Karpas-422 (cell line): ENCODE measurements around the gene HECW1. TPM values are rescaled to one million over a fixed set of nuclear protein-coding genes. Genes with fewer than 3 reads are reported as not detected.

Source experiments
- DNase-seq: peaks from one replicate; pipeline ENCODE4 v3.0.0-alpha.2; 2015
- H2AFZ ChIP-seq: fragments of 200-600 bp; sonication (generic); 2 replicates; pipeline ENCODE4 v1.6.1; 2014; ENCODE audit warnings: antibody characterized with exemption, low read length, mixed read lengths
- H3K27ac ChIP-seq: fragments of 200-600 bp; sonication (generic); 2 replicates; pipeline ENCODE4 v1.5.1; 2014; ENCODE audit warnings: mild to moderate bottlenecking, low read length, moderate library complexity
- H3K27me3 ChIP-seq: fragments of 200-600 bp; sonication (generic); 2 replicates; pipeline ENCODE4 v1.6.1; 2014; ENCODE audit warnings: low read length, mixed read lengths
- H3K36me3 ChIP-seq: fragments of 200-600 bp; sonication (generic); 2 replicates; pipeline ENCODE4 v1.6.1; 2014; ENCODE audit warnings: low read length, mixed read lengths; ENCODE audit not compliant: insufficient read depth
- H3K4me1 ChIP-seq: fragments of 200-600 bp; sonication (generic); 2 replicates; pipeline ENCODE4 v1.6.1; 2014; ENCODE audit warnings: mild to moderate bottlenecking, low read length, mixed read lengths
- H3K4me2 ChIP-seq: fragments of 200-600 bp; sonication (generic); 2 replicates; pipeline ENCODE4 v1.6.1; 2014; ENCODE audit warnings: low read length, low read depth, mild to moderate bottlenecking; ENCODE audit not compliant: poor library complexity, severe bottlenecking
- H3K4me3 ChIP-seq: fragments of 200-600 bp; sonication (generic); 2 replicates; pipeline ENCODE4 v1.5.1; 2014; ENCODE audit warnings: mild to moderate bottlenecking, antibody characterized with exemption, low read length, mixed read lengths
- H3K79me2 ChIP-seq: fragments of 200-600 bp; sonication (generic); 2 replicates; pipeline ENCODE4 v1.6.1; 2014; ENCODE audit warnings: mild to moderate bottlenecking, low read length, mixed read lengths
- H3K9ac ChIP-seq: fragments of 200-600 bp; sonication (generic); 2 replicates; pipeline ENCODE4 v1.6.0; 2014; ENCODE audit warnings: low read length
- H3K9me2 ChIP-seq: fragments of 200-600 bp; sonication (generic), shearing (Covaris generic); replicated peaks from 2 replicates; pipeline ENCODE4 v1.6.0; 2014; ENCODE audit warnings: mild to moderate bottlenecking, low read length, moderate library complexity; ENCODE audit not compliant: insufficient read depth
- H3K9me3 ChIP-seq: fragments of 300-700, 200-600 bp; sonication (generic); 2 replicates; pipeline ENCODE4 v1.6.1; 2014; ENCODE audit warnings: low read length, mixed read lengths
- H4K20me1 ChIP-seq: fragments of 200-600 bp; sonication (generic); 2 replicates; pipeline ENCODE4 v1.6.1; 2014; ENCODE audit warnings: mild to moderate bottlenecking, antibody characterized with exemption, low read length, low read depth; ENCODE audit not compliant: insufficient read depth
- total RNA-seq: library from RNA; depleted of rRNA; stranded (reverse); fragments of >200 nt; shearing (Covaris generic); gene quantifications from 2 replicates; pipeline ENCODE4 v1.2.3, GENCODE V29; 2014; ENCODE audit warnings: low replicate concordance

The HECW1 gene
- total RNA-seq, 1 experiment from 2014 or later, result not detected

DNA sequence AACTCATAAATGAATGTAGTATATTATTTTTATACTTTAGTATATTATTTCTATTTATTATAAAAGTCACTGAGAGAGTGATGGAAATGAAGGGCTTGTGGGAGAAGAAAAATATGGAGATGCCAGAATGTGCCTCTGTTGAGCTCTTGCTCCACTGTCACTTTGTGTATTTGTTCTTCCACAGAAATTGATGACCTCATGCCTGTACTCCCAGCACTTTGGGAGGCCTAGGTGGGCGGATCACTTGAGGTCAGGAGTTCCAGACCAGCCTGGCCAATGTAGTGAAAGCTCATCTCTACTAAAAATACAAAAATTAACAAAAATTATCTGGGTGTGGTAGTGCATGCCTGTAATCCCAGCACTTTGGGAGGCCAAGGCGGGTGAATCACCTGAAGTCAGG, 394.0 kb downstream of the HECW1 start:
- no peak for DNase-seq
- Histone ChIP-seq H3K4me3 (no peak overlapping the region), H3K4me1 (no peaks in the 10 kb centered on the region), H3K4me2 (no peak overlapping the region), H3K36me3 (no peaks in the 10 kb centered on the region), H4K20me1 (no peaks in the 10 kb centered on the region), H3K79me2 (no peaks in the 10 kb centered on the region), H3K9ac (no peak overlapping the region), H3K27ac (no peak overlapping the region), H3K27me3 (no peaks in the 10 kb centered on the region), H3K9me3 (no peaks in the 10 kb centered on the region), H3K9me2 (no peaks in the 10 kb centered on the region), H2AFZ (no peak overlapping the region)

DNA sequence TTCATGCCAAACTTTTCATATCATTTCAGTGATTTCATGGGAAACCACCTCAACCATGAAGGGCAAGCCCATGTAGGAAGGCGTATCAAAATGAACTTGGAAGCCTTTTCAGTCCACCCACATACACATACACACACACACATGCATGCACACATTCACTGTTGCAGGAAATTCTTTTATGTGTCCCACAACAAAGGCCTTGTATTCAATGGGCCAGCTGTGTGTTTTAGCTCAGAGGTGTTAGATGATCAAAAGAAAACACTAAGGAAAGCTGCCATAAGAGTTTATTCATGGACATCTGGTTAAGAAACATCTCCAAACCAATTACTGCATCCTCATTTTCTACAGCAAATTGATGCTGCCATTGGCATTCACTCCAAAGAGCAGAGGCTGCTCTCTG, 396.0 kb downstream of the HECW1 start:
- Histone ChIP-seq H3K4me3 (no peak overlapping the region), H3K9ac (no peak overlapping the region), H3K27ac (no peak overlapping the region), H3K9me2 (no peaks in the 10 kb centered on the region), H3K4me2 (no peak overlapping the region), H4K20me1 (no peaks in the 10 kb centered on the region), H3K36me3 (no peaks in the 10 kb centered on the region), H2AFZ (no peak overlapping the region), H3K9me3 (no peaks in the 10 kb centered on the region), H3K79me2 (no peaks in the 10 kb centered on the region), H3K4me1 (no peaks in the 10 kb centered on the region), H3K27me3 (no peaks in the 10 kb centered on the region)
- DNase-seq, result no peak

DNA sequence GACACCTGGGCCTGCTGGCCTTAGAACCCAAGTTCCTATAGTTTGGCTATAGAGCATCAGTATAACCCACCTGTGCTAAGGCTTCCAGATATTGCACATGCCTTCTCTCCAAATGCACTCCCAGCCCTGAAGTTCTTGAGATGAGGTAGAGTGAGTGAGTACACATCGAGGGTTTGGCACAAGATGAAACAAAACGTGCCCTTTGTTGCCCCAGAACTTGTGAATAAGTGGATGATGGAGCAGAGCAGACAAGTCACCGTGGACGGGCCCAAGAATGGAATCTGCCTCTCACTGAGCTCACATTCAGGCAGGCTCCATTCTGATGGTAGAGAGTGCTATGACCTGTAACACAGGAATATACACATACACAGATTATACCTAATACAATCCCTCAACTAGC, 397.5 kb downstream of the HECW1 start:
- no peak for DNase-seq
- Histone ChIP-seq H2AFZ (no peak overlapping the region), H3K4me1 (no peaks in the 10 kb centered on the region), H3K27me3 (no peaks in the 10 kb centered on the region), H3K9ac (no peak overlapping the region), H3K9me2 (no peaks in the 10 kb centered on the region), H3K79me2 (no peaks in the 10 kb centered on the region), H4K20me1 (no peaks in the 10 kb centered on the region), H3K4me3 (no peak overlapping the region), H3K4me2 (no peak overlapping the region), H3K27ac (no peak overlapping the region), H3K36me3 (no peaks in the 10 kb centered on the region), H3K9me3 (no peaks in the 10 kb centered on the region)

DNA sequence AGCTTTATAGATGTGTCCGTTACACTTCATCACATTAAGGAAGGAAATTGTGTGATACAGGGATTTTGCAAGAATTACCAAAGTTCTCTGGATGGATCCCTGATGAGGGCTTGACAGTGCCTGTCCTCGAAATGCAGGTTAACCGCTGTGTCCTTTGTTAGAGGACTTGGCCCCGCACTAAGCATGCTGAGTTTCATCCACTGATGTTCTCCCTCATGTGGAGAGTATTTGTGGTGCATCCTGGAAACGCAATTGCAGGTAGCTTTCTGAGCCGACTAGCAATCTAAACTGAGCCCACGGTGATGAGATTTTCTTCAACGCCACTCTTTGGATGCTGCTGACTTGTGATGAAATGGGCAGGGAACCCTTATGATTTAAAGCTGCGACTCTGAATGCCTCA, 398.6 kb downstream of the HECW1 start:
- H3K9me3 ChIP-seq, result no peaks in the 10 kb centered on the region
- H4K20me1 ChIP-seq, result no peaks in the 10 kb centered on the region
- H2AFZ ChIP-seq, result no peak overlapping the region
- H3K27ac ChIP-seq, result no peak overlapping the region
- no peaks in the 10 kb centered on the region for H3K36me3 ChIP-seq
- no peaks in the 10 kb centered on the region for H3K9me2 ChIP-seq
- DNase-seq, result no peak
- no peaks in the 10 kb centered on the region for H3K4me1 ChIP-seq
- H3K4me3 ChIP-seq, result no peak overlapping the region
- no peak overlapping the region for H3K4me2 ChIP-seq
- no peaks in the 10 kb centered on the region for H3K79me2 ChIP-seq
- H3K9ac ChIP-seq, result no peak overlapping the region
- H3K27me3 ChIP-seq, result no peaks in the 10 kb centered on the region

DNA sequence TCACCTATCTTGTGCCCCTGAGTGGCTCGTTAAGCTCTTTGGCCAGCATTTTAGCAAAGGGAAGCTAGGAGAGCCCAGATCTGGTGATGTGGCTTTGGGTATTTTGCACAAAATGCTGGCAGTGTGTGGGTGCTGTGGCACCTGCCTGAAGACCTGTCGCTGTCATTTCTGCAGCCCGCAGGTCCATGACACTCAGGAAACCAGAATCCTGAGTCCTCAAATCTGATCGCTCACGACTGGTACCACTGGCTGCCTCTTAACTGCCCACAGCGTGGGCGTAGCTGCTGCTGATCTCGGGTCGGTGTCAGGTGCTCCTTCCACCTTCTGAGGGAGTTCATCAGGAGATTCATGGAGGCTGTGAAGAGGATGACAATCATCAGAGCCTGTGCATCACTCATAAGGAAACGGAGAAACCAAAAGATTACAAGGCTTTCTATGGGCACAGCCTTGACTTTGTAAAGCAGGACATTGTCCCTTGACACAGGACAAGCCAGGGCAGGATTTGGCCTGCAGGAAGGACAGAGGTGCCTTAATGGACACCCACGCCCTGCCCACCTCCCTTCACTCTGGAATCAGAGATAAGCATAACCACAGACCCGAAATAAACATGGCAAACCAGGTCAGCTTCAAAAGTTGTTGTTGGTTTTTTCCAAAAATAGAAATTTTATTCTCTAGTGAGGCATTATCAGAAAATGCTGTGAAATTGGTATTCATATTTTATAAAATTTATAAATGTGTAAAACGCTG, 399.5 kb downstream of the HECW1 start:
- Histone ChIP-seq H3K9me3 (no peaks in the 10 kb centered on the region), H3K4me1 (no peaks in the 10 kb centered on the region), H3K79me2 (no peaks in the 10 kb centered on the region), H2AFZ (no peak overlapping the region), H3K9ac (no peak overlapping the region), H3K36me3 (no peaks in the 10 kb centered on the region), H3K4me3 (no peak overlapping the region), H4K20me1 (no peaks in the 10 kb centered on the region), H3K4me2 (no peak overlapping the region), H3K27ac (no peak overlapping the region), H3K27me3 (no peaks in the 10 kb centered on the region), H3K9me2 (no peaks in the 10 kb centered on the region)
- DNase-seq, result no peak

DNA sequence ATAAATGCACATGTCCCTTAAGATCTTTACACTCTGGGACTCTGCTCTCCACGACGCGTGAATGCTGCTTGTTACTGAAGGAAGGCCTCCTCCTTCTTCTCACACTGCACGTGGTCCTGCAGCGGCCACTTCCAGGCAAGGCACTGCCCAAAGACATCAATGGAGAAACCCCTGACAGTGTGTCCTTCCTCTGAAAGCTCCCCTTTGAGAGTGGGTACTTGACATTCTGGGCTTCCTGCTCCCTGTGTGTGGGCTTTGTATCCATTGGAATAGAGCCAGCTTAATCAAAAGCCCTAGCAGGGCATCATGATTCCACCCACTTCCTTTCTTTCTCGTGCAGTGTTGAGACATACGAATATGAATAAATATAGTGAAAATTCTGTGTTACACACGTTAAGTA, 400.8 kb downstream of the HECW1 start:
- H3K9me3 ChIP-seq, result no peaks in the 10 kb centered on the region
- no peak for DNase-seq
- no peaks in the 10 kb centered on the region for H3K4me1 ChIP-seq
- no peaks in the 10 kb centered on the region for H3K9me2 ChIP-seq
- H3K27me3 ChIP-seq, result no peaks in the 10 kb centered on the region
- H3K27ac ChIP-seq, result no peak overlapping the region
- H2AFZ ChIP-seq, result no peak overlapping the region
- H3K4me2 ChIP-seq, result no peak overlapping the region
- no peaks in the 10 kb centered on the region for H3K36me3 ChIP-seq
- H3K79me2 ChIP-seq, result no peaks in the 10 kb centered on the region
- no peaks in the 10 kb centered on the region for H4K20me1 ChIP-seq
- H3K4me3 ChIP-seq, result no peak overlapping the region
- no peak overlapping the region for H3K9ac ChIP-seq

DNA sequence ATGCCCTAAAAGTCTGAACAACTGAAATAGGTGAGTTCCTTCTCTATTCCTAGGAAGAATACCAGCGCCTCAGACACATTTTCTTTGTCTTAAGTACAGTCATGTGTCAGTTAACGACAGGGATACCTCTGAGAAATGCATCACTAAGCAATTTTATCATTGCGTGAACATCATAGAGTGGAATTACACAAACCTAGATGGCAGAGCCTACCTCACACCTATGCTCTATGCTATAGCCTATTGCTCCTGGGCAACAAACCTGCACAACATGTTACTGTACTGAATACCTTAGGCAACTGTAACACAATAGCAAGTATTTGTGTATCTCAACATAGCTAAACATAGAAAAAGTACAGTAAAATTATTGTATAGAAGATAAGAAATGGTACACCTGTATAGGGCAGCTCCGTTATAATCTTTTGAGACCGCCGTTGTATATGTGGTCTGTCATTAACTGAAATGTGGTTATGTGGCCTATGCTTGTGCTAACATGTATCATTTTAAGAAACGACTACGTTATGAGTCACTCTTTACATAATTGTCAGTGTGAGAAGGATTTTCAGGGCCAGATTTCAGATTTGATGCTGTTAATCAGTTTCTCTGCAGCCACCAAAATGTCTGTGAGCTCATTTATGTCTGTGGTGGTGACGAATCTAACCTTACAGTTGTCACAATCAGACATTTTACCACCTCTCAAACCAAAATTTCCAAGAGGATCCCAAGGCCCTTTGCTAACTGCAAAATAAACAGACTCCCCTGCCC, 404.3 kb downstream of the HECW1 start:
- H3K9ac ChIP-seq, result no peak overlapping the region
- no peaks in the 10 kb centered on the region for H3K36me3 ChIP-seq
- no peaks in the 10 kb centered on the region for H3K9me2 ChIP-seq
- no peak overlapping the region for H2AFZ ChIP-seq
- H4K20me1 ChIP-seq, result no peaks in the 10 kb centered on the region
- no peaks in the 10 kb centered on the region for H3K9me3 ChIP-seq
- no peak overlapping the region for H3K4me2 ChIP-seq
- DNase-seq, result no peak
- no peaks in the 10 kb centered on the region for H3K27me3 ChIP-seq
- no peak overlapping the region for H3K4me3 ChIP-seq
- H3K79me2 ChIP-seq, result no peaks in the 10 kb centered on the region
- H3K27ac ChIP-seq, result no peak overlapping the region
- no peaks in the 10 kb centered on the region for H3K4me1 ChIP-seq

DNA sequence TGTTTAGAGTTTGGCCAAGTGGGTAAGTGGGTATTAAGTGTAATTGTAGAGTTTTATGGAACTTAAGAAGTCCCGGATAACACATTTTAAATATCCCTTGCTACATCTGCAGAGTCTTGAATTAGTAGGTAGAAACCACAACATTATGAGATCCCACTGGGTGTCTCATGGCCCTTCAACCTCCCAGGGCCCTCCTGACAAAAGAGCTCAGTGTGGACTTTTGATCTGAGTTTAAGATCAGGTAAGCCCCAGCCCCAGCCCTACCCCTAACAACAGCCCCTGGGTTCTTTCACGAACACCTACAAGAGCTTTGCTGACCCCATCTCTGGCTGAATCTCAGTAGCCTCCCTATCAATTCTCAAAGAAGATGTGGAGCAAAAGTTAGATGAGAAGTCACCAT, 405.0 kb downstream of the HECW1 start:
- H3K9me3 ChIP-seq, result no peaks in the 10 kb centered on the region
- H3K79me2 ChIP-seq, result no peaks in the 10 kb centered on the region
- H3K27ac ChIP-seq, result no peak overlapping the region
- H2AFZ ChIP-seq, result no peak overlapping the region
- H3K9ac ChIP-seq, result no peak overlapping the region
- H3K4me3 ChIP-seq, result no peak overlapping the region
- DNase-seq, result no peak
- no peaks in the 10 kb centered on the region for H4K20me1 ChIP-seq
- no peak overlapping the region for H3K4me2 ChIP-seq
- H3K4me1 ChIP-seq, result no peaks in the 10 kb centered on the region
- no peaks in the 10 kb centered on the region for H3K36me3 ChIP-seq
- no peaks in the 10 kb centered on the region for H3K9me2 ChIP-seq
- H3K27me3 ChIP-seq, result no peaks in the 10 kb centered on the region
